A549 (cell line): ENCODE measurements around the gene SMPD2.

Experiments used
- BCL3 ChIP-seq: fragments of >200 bp; sonication (Bioruptor Twin); formaldehyde crosslinking; IDR thresholded peaks from 3 replicates; pipeline ENCODE4 v1.6.1; 2016
- BHLHE40 ChIP-seq: IDR thresholded peaks from 2 replicates; pipeline ENCODE4 v1.6.1; 2012; ENCODE audit warnings: low read depth, low read length, inconsistent platforms
- CHD2 ChIP-seq: fragments of 150-350 bp; IDR thresholded peaks from 2 replicates; pipeline ENCODE4 v1.6.1; 2014; ENCODE audit warnings: low read length; ENCODE audit not compliant: partially characterized antibody
- CTCF ChIP-seq: fragments of >200 bp; sonication (Bioruptor Twin); formaldehyde crosslinking; IDR thresholded peaks from 3 replicates; pipeline ENCODE4 v1.5.1; 2016
- ESRRA ChIP-seq: fragments of 150-350 bp; IDR thresholded peaks from 2 replicates; pipeline ENCODE4 v1.6.1; 2014; ENCODE audit warnings: mild to moderate bottlenecking, low read length, borderline replicate concordance
- GATA3 ChIP-seq: IDR thresholded peaks from 2 replicates; pipeline ENCODE4 v1.6.1; 2012; ENCODE audit warnings: borderline replicate concordance
- HDAC2 ChIP-seq: fragments of 200-600 bp; sonication (generic); IDR thresholded peaks from 2 replicates; pipeline ENCODE4 v1.6.1; 2016
- HES2 ChIP-seq: fragments of >200 bp; sonication (Bioruptor Twin); formaldehyde crosslinking; IDR thresholded peaks from 2 replicates; pipeline ENCODE4 v1.6.1; 2016
- POLR2A ChIP-seq: IDR thresholded peaks from 2 replicates; pipeline ENCODE4 v1.6.1; 2012; ENCODE audit warnings: mild to moderate bottlenecking, low read length
- REST ChIP-seq: fragments of 200-600 bp; sonication (generic); IDR thresholded peaks from 2 replicates; pipeline ENCODE4 v1.6.1; 2016; ENCODE audit warnings: antibody characterized with exemption, mild to moderate bottlenecking, moderate library complexity
- SMC3 ChIP-seq: fragments of >200 bp; sonication (Bioruptor Twin); formaldehyde crosslinking; IDR thresholded peaks from 3 replicates; pipeline ENCODE4 v1.6.1; 2018; ENCODE audit warnings: inconsistent platforms
- ZFP36 ChIP-seq: fragments of 450-650 bp; IDR thresholded peaks from 2 replicates; pipeline ENCODE4 v1.6.1; 2014; ENCODE audit warnings: borderline replicate concordance; ENCODE audit not compliant: partially characterized antibody

- TF ChIP-seq BHLHE40 (no peak), BCL3 (no peak), HDAC2 (no peak), HES2 (no peak), CTCF (no peak), REST (no peak), SMC3 (no peak), CHD2 (no peak), GATA3 (no peak), POLR2A (no peak), ZFP36 (no peak), ESRRA (no peak)
Measured at GRCh38 chr6:109458774-109459531, 18.4 kb downstream of the SMPD2 start.
